IMR-90 (cell line): ENCODE data around the gene FOXN3. TPM values are rescaled to one million over a fixed set of nuclear protein-coding genes. Genes with fewer than 3 reads are reported as not detected.

Experiments
- ATAC-seq: fragments of 200-7000 bp; cut with Tn5 transposase; 2 replicates; pipeline ENCODE4 v1.9.1; 2020; ENCODE audit warnings: low read depth, mild to moderate bottlenecking, moderate library complexity
- BruUV-seq: library from RNA; stranded (reverse); fragments of 400-500 nt; replicated peaks from 2 replicates; lab custom pipeline; 2021; lab: Mats Ljungman, UMichigan
- CTCF ChIA-PET: fragments of 300-600 bp; formaldehyde crosslinking; extraction: SDS; loops from one replicate; lab custom pipeline; 2021; ENCODE audit warnings: antibody characterized with exemption; lab: Yijun Ruan, JAX
- POLR2A ChIA-PET: fragments of 300-600 bp; sonication (Branson Sonifier 250); formaldehyde crosslinking; loops from one replicate; lab custom pipeline; 2022; ENCODE audit warnings: antibody characterized with exemption; ENCODE audit not compliant: unreplicated experiment; lab: Charles Lee
- DNase-seq: peaks from one replicate; pipeline ENCODE4 v3.0.0; 2013
- H2AFZ ChIP-seq: replicated peaks from 2 replicates; pipeline ENCODE3; 2013; ENCODE audit warnings: low read length, mild to moderate bottlenecking; ENCODE audit not compliant: poor library complexity
- H2AK5ac ChIP-seq: 2 replicates; pipeline ENCODE4 v1.6.1; 2013; ENCODE audit warnings: low read depth, low read length, inconsistent platforms
- H2AK9ac ChIP-seq: replicated peaks from 2 replicates; pipeline ENCODE3; 2013; ENCODE audit warnings: mild to moderate bottlenecking, low read depth, low read length, moderate library complexity; ENCODE audit not compliant: poor library complexity
- H2BK120ac ChIP-seq: 2 replicates; pipeline ENCODE4 v1.6.1; 2013; ENCODE audit warnings: low read depth, low read length, inconsistent platforms
- H2BK15ac ChIP-seq: 3 replicates; pipeline ENCODE4 v1.6.1; 2013; ENCODE audit warnings: low read depth, low read length, inconsistent platforms
- H2BK20ac ChIP-seq: 2 replicates; pipeline ENCODE4 v1.6.1; 2013; ENCODE audit warnings: low read depth, mild to moderate bottlenecking, inconsistent platforms, low read length, moderate library complexity
- H2BK5ac ChIP-seq: 2 replicates; pipeline ENCODE4 v1.6.1; 2013; ENCODE audit warnings: mild to moderate bottlenecking, low read depth, low read length, inconsistent platforms; ENCODE audit not compliant: poor library complexity, severe bottlenecking
- H3K14ac ChIP-seq: replicated peaks from 2 replicates; pipeline ENCODE4 v1.6.1; 2013; ENCODE audit warnings: low read depth, low read length, inconsistent platforms
- H3K18ac ChIP-seq: 2 replicates; pipeline ENCODE4 v1.6.1; 2013; ENCODE audit warnings: low read depth, low read length, control low read depth
- H3K23ac ChIP-seq: 2 replicates; pipeline ENCODE4 v1.6.1; 2013; ENCODE audit warnings: low read depth, low read length, inconsistent platforms
- H3K27ac ChIP-seq: 2 replicates; pipeline ENCODE4 v1.5.1; 2013; ENCODE audit warnings: mild to moderate bottlenecking, control low read depth, low read length; ENCODE audit not compliant: insufficient read depth
- H3K27me3 ChIP-seq: 2 replicates; pipeline ENCODE4 v1.6.1; 2013; ENCODE audit warnings: low read length; ENCODE audit not compliant: control insufficient read depth, insufficient read depth
- H3K36me3 ChIP-seq: 2 replicates; pipeline ENCODE4 v1.6.1; 2013; ENCODE audit warnings: low read length, mixed read lengths; ENCODE audit not compliant: control insufficient read depth, insufficient read depth
- H3K4ac ChIP-seq: 2 replicates; pipeline ENCODE4 v1.6.1; 2013; ENCODE audit warnings: low read depth, low read length, inconsistent platforms
- H3K4me1 ChIP-seq: 2 replicates; pipeline ENCODE4 v1.6.1; 2013; ENCODE audit warnings: low read length, mixed read lengths; ENCODE audit not compliant: control insufficient read depth, insufficient read depth
- H3K4me2 ChIP-seq: 2 replicates; pipeline ENCODE4 v1.6.1; 2013; ENCODE audit warnings: low read depth, mild to moderate bottlenecking, control low read depth, low read length, moderate library complexity
- H3K4me3 ChIP-seq: 2 replicates; pipeline ENCODE4 v1.5.1; 2013; ENCODE audit warnings: low read depth, mild to moderate bottlenecking, control low read depth, low read length, moderate library complexity; ENCODE audit not compliant: insufficient read depth
- H3K56ac ChIP-seq: 2 replicates; pipeline ENCODE4 v1.6.1; 2013; ENCODE audit warnings: low read length, inconsistent platforms; ENCODE audit not compliant: insufficient read depth; ENCODE audit errors: extremely low read depth
- H3K79me1 ChIP-seq, 2 experiments: 2 replicates each; pipeline ENCODE4 v1.6.1; 2013; ENCODE audit warnings: low read length in 2 of 2, inconsistent platforms in 1 of 2, low read depth in 1 of 2
- H3K9ac ChIP-seq: 2 replicates; pipeline ENCODE4 v1.6.1; 2013; ENCODE audit warnings: low read depth, low read length, control low read depth
- H3K9me1 ChIP-seq: 2 replicates; pipeline ENCODE4 v1.6.1; 2013; ENCODE audit warnings: low read length, inconsistent platforms; ENCODE audit not compliant: insufficient read depth
- H3K9me3 ChIP-seq: 2 replicates; pipeline ENCODE4 v1.6.1; 2013; ENCODE audit warnings: low read length; ENCODE audit not compliant: control insufficient read depth, insufficient read depth
- H4K20me1 ChIP-seq: 2 replicates; pipeline ENCODE4 v1.6.1; 2013; ENCODE audit warnings: low read length, inconsistent platforms; ENCODE audit not compliant: insufficient read depth
- H4K5ac ChIP-seq: 2 replicates; pipeline ENCODE4 v1.6.1; 2013; ENCODE audit warnings: mild to moderate bottlenecking, low read depth, low read length, control low read depth
- H4K8ac ChIP-seq, 2 experiments: 2 replicates each; pipeline ENCODE4 v1.6.1; 2013; ENCODE audit warnings: low read depth in 2 of 2, low read length in 2 of 2, control low read depth in 1 of 2, inconsistent platforms in 1 of 2
- H4K91ac ChIP-seq: 2 replicates; pipeline ENCODE4 v1.6.1; 2013; ENCODE audit warnings: low read depth, low read length, inconsistent platforms; ENCODE audit not compliant: insufficient read depth
- SMC3 ChIP-seq: fragments of 150-350 bp; IDR thresholded peaks from 2 replicates; pipeline ENCODE4 v1.6.1; 2016; ENCODE audit warnings: low read depth, mild to moderate bottlenecking, antibody characterized with exemption, low read length, moderate library complexity
- WGBS, 2 experiments: methylation state at CpG; one replicate each; pipeline versions ENCODE4 v1.1.5 to v1.1.7; 2013; ENCODE audit warnings: missing lambda C conversion rate in 2 of 2; ENCODE audit not compliant: insufficient read length in 1 of 2; ENCODE audit errors: extremely low coverage in 2 of 2; 5-methylcytosine and 5-hydroxymethylcytosine counted together
- dilution Hi-C: fragments of 300-500 bp; cut with HindIII; formaldehyde crosslinking; loops from one replicate; pipeline ENCODE4 v1.14.3; 2018; ENCODE audit warnings: low sequenced_read_pairs; ENCODE audit not compliant: unreplicated experiment
- in situ Hi-C: fragments of 300-500 bp; cut with MboI; formaldehyde crosslinking; loops from 3 replicates; pipeline ENCODE4 v1.14.3; 2019; ENCODE audit warnings: low sequenced_read_pairs, inconsistent platforms, mixed read lengths
- intact Hi-C: fragments of 100-400 bp; cut with micrococcal nuclease; formaldehyde crosslinking; loops from 2 replicates; pipeline ENCODE4 v1.10.0; 2022
- polyA plus RNA-seq, 3 experiments: library from polyadenylated mRNA; depleted of rRNA; stranded (reverse); fragments of >200 nt; gene quantifications; 2 replicates each; pipeline ENCODE4 v1.2.3, GENCODE V29; 2012; ENCODE audit warnings: low replicate concordance in 1 of 3
- total RNA-seq: library from RNA; depleted of rRNA; stranded (reverse); fragments of >200 nt; gene quantifications from 2 replicates; pipeline ENCODE4 v1.2.3, GENCODE V29; 2012

Gene FOXN3
- total and polyA plus RNA-seq, 2 of the 4 experiments (the other 2 are of a cell fraction) = 22.6 to 33.7 TPM

DNA sequence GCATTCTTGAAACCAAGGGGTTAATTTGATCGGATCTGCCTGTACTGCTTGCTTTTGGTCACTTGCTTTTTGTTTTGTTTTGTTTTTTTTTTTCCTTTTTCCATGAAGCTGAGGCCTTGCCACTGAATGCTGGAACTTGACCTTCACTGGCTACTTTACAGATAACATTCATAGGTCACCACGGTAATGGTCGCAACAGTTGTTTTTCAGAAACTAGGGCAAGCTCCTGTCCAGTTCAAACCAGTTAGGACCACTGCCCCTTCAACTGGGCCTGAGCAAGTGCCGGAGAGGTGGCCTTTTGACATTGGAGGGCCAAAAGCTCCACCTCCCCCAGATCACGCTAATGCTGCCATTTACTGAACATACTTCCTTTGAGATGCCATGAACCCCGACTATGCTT, 147.6 kb downstream of the FOXN3 start:
- Histone ChIP-seq H2BK5ac (no peak overlapping the region), H3K9me3 (no peaks in the 10 kb centered on the region), H4K20me1 (peaks cover 38% of the 10 kb centered on the region), H3K9ac (no peak overlapping the region), H3K27me3 (no peaks in the 10 kb centered on the region), H2AK9ac (no peak overlapping the region), H4K8ac (no peak overlapping the region), H3K4me1 (peaks cover 7% of the 10 kb centered on the region), H4K91ac (no peak overlapping the region), H2BK20ac (no peak overlapping the region), H2AK5ac (no peak overlapping the region), H2AFZ (no peak overlapping the region), H3K4me3 (no peak overlapping the region), H3K56ac (no peak overlapping the region), H3K23ac (no peak overlapping the region), H3K9me1 (peaks cover 13% of the 10 kb centered on the region), H3K79me1 (peaks cover 68 to 79% of the 10 kb centered on the region in 2 experiments), H3K14ac (no peak overlapping the region), H3K27ac (no peak overlapping the region), H3K4ac (no peak overlapping the region), H3K36me3 (peaks cover 2% of the 10 kb centered on the region; the same call in 1 of the 2 replicates), H2BK15ac (no peak overlapping the region), H3K18ac (no peak overlapping the region), H3K4me2 (no peak overlapping the region), H2BK120ac (no peak overlapping the region), H4K5ac (no peak overlapping the region)
- intact Hi-C loops = no loop called here
- in situ Hi-C loops = no loop called here
- CTCF ChIA-PET = no interaction called here
- ATAC-seq = no peak
- TF ChIP-seq SMC3 = no peak
- POLR2A ChIA-PET = no interaction called here
- dilution Hi-C loops = no loop called here
- no TSS peak for BruUV-seq
- no peak for DNase-seq
- WGBS, 2 experiments = 67% methylated on average over 3 of the region's 6 CpGs; no CpG with 5 or more reads in 1 of the 2 experiments
